Upper lobe of left lung (tissue), 4 donors: Measurements from ENCODE around the gene FAM110C.

Source experiments
- CTCF ChIP-seq, 6 experiments: fragments of 450-650 bp in 4 of 6; fragments of 200-600 bp in 2 of 6; sonication (generic) in 2 of 6; IDR thresholded peaks; one replicate each; pipeline ENCODE4 v1.5.1; 2016 to 2019; ENCODE audit warnings: antibody characterized with exemption in 6 of 6
- POLR2A ChIP-seq, 4 donors: fragments of 450-650 bp; IDR thresholded peaks; one replicate each; pipeline ENCODE4 v1.5.1; 2016 to 2017; ENCODE audit warnings: antibody characterized with exemption in 4 of 4, mild to moderate bottlenecking in 2 of 4

GRCh38 chr2:24107-24506 is 22.2 kb downstream of the FAM110C start:
- no peak for TF ChIP-seq CTCF (IDR thresholded peaks at IDR 0.05)
- no peak for TF ChIP-seq POLR2A (IDR thresholded peaks at IDR 0.05)
